ENCODE measurements around the gene KDM2B. TPM values are rescaled to one million over a fixed set of nuclear protein-coding genes. Genes with fewer than 3 reads are reported as not detected.

The KDM2B gene
- total RNA-seq, 4 donors from 2014 or later = 20.7 to 26.3 (median 23.9) TPM

DNA sequence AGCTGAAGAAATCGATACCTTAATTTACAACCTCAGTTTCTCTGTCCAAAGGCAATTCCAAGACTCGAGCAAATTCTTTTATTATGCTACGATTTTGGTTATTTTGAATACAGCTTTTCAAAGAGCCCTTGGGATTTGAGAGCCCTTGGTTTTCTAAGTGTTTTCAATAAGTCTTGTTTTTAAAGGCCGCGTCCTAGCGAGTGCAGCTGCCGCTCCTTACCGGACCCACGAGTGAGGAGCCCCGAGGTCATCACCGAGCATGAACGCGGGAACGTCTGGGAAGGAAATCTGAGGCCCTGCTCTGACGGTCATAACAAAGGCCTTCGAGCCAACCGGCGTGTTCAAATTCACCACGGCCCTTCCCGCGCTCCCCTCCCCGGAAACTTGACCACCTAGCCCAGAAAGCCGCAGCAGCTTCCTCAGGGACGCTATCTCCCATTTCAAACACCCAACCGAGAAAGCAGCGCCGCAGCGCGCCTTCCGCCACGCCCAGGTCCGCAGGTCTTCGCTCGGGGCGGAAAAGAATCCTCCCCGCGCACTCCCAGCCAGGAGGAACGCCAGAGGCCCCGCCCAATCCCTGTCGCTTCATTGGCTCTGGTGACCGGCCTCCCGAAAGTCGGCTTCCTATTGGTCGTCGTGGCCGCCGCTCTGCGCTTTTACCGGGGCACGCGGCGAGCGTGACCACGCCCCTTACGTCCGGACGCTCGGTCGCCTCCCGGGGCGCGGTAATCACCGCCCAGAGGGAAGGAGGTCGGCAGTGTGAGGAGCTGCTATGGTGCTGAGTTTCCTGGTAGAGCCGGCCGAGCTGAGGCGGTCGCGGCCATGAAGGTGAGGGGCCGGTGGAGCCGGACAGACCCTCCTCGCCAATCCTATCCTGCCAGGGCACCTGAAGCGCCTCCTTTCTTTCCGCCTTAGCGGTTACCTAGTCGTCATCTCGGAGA lies 181.2 kb downstream of the KDM2B start, which contains the start of gene RNF34:
Gene RNF34 (plus strand): TSS at position 728 of the 941 bp plus-strand sequence. CDS start 95 bp downstream, at position 823.
- Histone ChIP-seq H3K4me3 (peak within 1 kb of the TSS; percentile 73 to 98 (median 87)), H3K27ac (peak within 1 kb of the TSS; percentile 89 to 99 (median 95)), H3K27me3 (no peaks in the 10 kb centered on the region), H3K4me1 (peaks cover 4 to 35% (median 22%) of the 10 kb centered on the region in 3 donors), H3K9me3 (no peaks in the 10 kb centered on the region), H3K36me3 (peaks cover 0 to 19% (median 0%) of the 10 kb centered on the region in 3 donors)
- intact Hi-C loops (cut with DNase I) = no loop called here
- TF ChIP-seq, protein P1, sequence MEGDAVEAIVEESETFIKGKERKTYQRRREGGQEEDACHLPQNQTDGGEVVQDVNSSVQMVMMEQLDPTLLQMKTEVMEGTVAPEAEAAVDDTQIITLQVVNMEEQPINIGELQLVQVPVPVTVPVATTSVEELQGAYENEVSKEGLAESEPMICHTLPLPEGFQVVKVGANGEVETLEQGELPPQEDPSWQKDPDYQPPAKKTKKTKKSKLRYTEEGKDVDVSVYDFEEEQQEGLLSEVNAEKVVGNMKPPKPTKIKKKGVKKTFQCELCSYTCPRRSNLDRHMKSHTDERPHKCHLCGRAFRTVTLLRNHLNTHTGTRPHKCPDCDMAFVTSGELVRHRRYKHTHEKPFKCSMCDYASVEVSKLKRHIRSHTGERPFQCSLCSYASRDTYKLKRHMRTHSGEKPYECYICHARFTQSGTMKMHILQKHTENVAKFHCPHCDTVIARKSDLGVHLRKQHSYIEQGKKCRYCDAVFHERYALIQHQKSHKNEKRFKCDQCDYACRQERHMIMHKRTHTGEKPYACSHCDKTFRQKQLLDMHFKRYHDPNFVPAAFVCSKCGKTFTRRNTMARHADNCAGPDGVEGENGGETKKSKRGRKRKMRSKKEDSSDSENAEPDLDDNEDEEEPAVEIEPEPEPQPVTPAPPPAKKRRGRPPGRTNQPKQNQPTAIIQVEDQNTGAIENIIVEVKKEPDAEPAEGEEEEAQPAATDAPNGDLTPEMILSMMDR (IDR thresholded peaks at IDR 0.05) = peak in 2 of 6 experiments; percentile 23 to 29
- peak in 3 of 4 donors; percentile 95 to 96 (median 95) for TF ChIP-seq POLR2A (IDR thresholded peaks at IDR 0.05)
- peak; percentile 92 for DNase-seq
- WGBS, 2 donors = 0 to 1% methylated on average over 19 to 20 of the region's 77 CpGs

DNA sequence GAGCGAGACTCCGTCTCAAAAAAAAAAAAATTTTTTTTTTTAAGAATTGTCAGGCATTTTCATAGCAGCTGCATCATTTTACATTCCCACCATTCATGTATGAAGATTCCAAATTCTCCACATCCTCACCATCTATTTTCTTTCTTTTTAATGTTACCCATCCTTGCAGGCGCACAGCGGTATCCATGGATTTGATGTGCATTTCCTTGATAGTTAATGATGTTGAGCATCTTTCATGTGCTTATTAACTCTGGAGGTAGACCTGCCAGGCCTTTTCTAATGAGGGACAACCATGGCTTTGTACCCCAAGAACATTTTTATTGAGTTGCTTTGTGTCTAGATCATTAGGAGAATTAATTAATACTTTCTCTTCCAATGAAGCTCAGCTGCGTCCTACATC lies 182.5 kb downstream of the KDM2B start:
- peaks cover 0 to 5% (median 0%) of the 10 kb centered on the region in 3 donors for H3K36me3 ChIP-seq
- 93 to 96% methylated on average over 5 of the region's 5 CpGs for WGBS, 2 donors
- no peaks in the 10 kb centered on the region for H3K9me3 ChIP-seq

DNA sequence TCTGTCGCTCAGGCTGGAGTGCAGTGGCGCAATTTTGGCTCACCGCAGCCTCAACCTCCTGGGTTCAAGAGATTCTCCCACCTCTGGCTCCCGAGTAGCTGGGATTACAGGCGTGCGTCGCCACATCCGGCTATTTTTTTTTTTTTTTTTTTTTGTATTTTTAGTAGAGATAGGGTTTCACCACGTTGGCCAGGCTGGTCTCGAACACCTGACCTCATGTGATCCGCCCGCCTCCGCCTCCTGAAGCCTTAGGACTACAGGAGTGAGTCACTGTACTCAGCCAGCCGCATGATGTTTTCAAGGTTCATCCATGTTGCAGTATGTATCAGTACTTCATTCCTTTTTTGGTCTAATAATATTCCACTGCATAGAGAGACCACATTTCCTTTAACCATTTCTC lies 183.3 kb downstream of the KDM2B start:
- Histone ChIP-seq H3K36me3 (no peaks in the 10 kb centered on the region), H3K27me3 (no peaks in the 10 kb centered on the region), H3K27ac (no peak overlapping the region), H3K4me1 (peaks cover 4 to 31% (median 19%) of the 10 kb centered on the region in 3 donors), H3K9me3 (no peaks in the 10 kb centered on the region), H3K4me3 (no peak overlapping the region)
- no peak for DNase-seq
- no peak for TF ChIP-seq POLR2A (IDR thresholded peaks at IDR 0.05)
- TF ChIP-seq, protein P1 (IDR thresholded peaks at IDR 0.05) = no peak
- intact Hi-C loops (cut with DNase I) = no loop called here
- WGBS, 2 donors = 94 to 97% methylated on average over 14 of the region's 14 CpGs

More for the DNA sequence above, 182.5 kb downstream of the KDM2B start:
- Histone ChIP-seq H3K27ac (no peak overlapping the region), H3K4me1 (peaks cover 4 to 35% (median 22%) of the 10 kb centered on the region in 3 donors), H3K4me3 (no peak overlapping the region), H3K27me3 (no peaks in the 10 kb centered on the region)
- intact Hi-C loops (cut with DNase I) = no loop called here
- DNase-seq = no peak
- TF ChIP-seq, protein P1 (IDR thresholded peaks at IDR 0.05) = no peak
- TF ChIP-seq POLR2A (IDR thresholded peaks at IDR 0.05) = no peak

DNA sequence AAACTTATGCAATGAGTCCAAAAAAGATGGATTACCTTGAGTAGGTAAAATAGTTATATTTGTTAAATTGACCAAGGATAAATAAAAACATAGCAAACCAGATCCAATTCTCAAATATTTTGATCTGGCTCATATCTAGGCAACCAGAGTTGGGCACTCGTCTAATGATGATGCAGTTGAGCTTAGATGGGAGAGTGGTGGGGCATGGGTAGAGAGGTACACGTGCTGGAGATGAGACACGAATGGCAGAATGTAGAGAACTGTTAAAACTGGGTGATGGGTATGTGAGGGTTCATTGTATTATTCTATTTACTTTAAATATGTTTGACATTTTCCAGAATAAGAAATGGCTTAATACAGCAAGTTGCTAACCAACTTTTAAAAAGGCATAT lies 188.5 kb downstream of the KDM2B start:
- 87 to 88% methylated on average over 3 of the region's 3 CpGs for WGBS, 2 donors
- H3K27ac ChIP-seq = no peak overlapping the region
- TF ChIP-seq, protein P1 (IDR thresholded peaks at IDR 0.05) = no peak
- TF ChIP-seq POLR2A (IDR thresholded peaks at IDR 0.05) = no peak
- DNase-seq = no peak
- intact Hi-C loops (cut with DNase I) = no loop called here
- no peaks in the 10 kb centered on the region for H3K9me3 ChIP-seq
- H3K4me3 ChIP-seq = no peak overlapping the region
- H3K27me3 ChIP-seq = no peaks in the 10 kb centered on the region
- H3K36me3 ChIP-seq = no peaks in the 10 kb centered on the region
- H3K4me1 ChIP-seq = no peaks in the 10 kb centered on the region

All from esophagus squamous epithelium (tissue), 5 donors.